HepG2 (cell line): ENCODE results near the gene SPART.

ENCODE experiments used
- ARNT ChIP-seq: fragments of 450-650 bp; IDR thresholded peaks from 2 replicates; pipeline ENCODE4 v1.6.1; 2017
- TF ChIP-seq, protein P1 (sequence below): sonication (generic); formaldehyde crosslinking; IDR thresholded peaks from 2 replicates; pipeline ENCODE4 v1.5.0; 2020; ENCODE audit warnings: mild to moderate bottlenecking, missing genetic modification reagents, moderate library complexity
- TF ChIP-seq, protein P2 (sequence below), 2 experiments: IDR thresholded peaks; 2 replicates each; pipeline ENCODE4 v1.6.1; 2011 to 2012; ENCODE audit warnings: low read length in 2 of 2, borderline replicate concordance in 1 of 2, low read depth in 1 of 2, mild to moderate bottlenecking in 1 of 2, moderate library complexity in 1 of 2

DNA sequence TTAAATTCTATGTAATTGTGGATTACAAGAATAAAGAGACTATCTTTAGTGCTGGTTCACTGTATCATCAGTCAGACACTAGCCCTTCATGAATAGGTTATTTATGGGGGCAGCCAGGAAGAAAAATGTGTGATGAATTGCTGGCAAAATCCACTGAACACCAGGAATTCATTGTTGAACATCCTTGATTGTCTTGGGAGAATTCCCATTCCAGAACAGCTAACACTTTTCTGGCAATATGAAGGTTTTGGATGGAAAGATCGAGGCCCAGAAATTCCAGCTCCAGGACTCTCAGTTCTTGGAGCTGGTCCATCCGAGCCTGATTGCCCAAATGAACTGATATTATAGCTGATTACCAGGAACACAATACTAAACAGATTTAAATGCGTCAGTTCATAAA is 11.5 kb upstream of the SPART start:
- TF ChIP-seq, protein P1, sequence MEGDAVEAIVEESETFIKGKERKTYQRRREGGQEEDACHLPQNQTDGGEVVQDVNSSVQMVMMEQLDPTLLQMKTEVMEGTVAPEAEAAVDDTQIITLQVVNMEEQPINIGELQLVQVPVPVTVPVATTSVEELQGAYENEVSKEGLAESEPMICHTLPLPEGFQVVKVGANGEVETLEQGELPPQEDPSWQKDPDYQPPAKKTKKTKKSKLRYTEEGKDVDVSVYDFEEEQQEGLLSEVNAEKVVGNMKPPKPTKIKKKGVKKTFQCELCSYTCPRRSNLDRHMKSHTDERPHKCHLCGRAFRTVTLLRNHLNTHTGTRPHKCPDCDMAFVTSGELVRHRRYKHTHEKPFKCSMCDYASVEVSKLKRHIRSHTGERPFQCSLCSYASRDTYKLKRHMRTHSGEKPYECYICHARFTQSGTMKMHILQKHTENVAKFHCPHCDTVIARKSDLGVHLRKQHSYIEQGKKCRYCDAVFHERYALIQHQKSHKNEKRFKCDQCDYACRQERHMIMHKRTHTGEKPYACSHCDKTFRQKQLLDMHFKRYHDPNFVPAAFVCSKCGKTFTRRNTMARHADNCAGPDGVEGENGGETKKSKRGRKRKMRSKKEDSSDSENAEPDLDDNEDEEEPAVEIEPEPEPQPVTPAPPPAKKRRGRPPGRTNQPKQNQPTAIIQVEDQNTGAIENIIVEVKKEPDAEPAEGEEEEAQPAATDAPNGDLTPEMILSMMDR (CRISPR knock-in tag): no peak
- no peak for TF ChIP-seq ARNT
- TF ChIP-seq, protein P2, sequence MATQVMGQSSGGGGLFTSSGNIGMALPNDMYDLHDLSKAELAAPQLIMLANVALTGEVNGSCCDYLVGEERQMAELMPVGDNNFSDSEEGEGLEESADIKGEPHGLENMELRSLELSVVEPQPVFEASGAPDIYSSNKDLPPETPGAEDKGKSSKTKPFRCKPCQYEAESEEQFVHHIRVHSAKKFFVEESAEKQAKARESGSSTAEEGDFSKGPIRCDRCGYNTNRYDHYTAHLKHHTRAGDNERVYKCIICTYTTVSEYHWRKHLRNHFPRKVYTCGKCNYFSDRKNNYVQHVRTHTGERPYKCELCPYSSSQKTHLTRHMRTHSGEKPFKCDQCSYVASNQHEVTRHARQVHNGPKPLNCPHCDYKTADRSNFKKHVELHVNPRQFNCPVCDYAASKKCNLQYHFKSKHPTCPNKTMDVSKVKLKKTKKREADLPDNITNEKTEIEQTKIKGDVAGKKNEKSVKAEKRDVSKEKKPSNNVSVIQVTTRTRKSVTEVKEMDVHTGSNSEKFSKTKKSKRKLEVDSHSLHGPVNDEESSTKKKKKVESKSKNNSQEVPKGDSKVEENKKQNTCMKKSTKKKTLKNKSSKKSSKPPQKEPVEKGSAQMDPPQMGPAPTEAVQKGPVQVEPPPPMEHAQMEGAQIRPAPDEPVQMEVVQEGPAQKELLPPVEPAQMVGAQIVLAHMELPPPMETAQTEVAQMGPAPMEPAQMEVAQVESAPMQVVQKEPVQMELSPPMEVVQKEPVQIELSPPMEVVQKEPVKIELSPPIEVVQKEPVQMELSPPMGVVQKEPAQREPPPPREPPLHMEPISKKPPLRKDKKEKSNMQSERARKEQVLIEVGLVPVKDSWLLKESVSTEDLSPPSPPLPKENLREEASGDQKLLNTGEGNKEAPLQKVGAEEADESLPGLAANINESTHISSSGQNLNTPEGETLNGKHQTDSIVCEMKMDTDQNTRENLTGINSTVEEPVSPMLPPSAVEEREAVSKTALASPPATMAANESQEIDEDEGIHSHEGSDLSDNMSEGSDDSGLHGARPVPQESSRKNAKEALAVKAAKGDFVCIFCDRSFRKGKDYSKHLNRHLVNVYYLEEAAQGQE (IDR thresholded peaks at IDR 0.05; ENCODE audit: borderline replicate concordance in 1 of 2, low read depth in 1 of 2, low read length in 2 of 2): no peak
